Measurements from ENCODE around the gene UQCC3. TPM values are rescaled to one million over a fixed set of nuclear protein-coding genes. Genes with fewer than 3 reads are reported as not detected.
A peak's percentile ranks its signal among the peaks of the same experiment; 100 is the strongest.

Gene UQCC3
- total RNA-seq, 4 donors from 2014 or later, result 6.3 to 7.5 (median 7.1) TPM

GRCh38 chr11:62665599-62666258 is 5.7 kb upstream of the UQCC3 start:
- Histone ChIP-seq H3K36me3 (peaks cover 7 to 32% (median 24%) of the 10 kb centered on the region in 4 donors), H3K27me3 (no peaks in the 10 kb centered on the region), H3K4me1 (peaks cover 37 to 62% (median 50%) of the 10 kb centered on the region in 4 donors), H3K9me3 (no peaks in the 10 kb centered on the region), H3K4me3 (peak overlapping the region; percentile 71 to 83 (median 82)), H3K27ac (replicated peaks in 1 of 4) (peak overlapping the region; percentile 91 to 97 (median 92))
- intact Hi-C loops (cut with DNase I), result no loop called here
- under 1% methylated on average over 28 of the region's 39 CpGs for WGBS
- TF ChIP-seq CTCF (IDR thresholded peaks at IDR 0.05) (no peak), EP300 (IDR thresholded peaks at IDR 0.05) (no peak), POLR2AphosphoS5 (IDR thresholded peaks at IDR 0.05) (no peak), POLR2A (IDR thresholded peaks at IDR 0.05; ENCODE audit: low read depth) (no peak)
- peak; percentile 92 for DNase-seq (ENCODE audit: extremely low spot score)

- no peak for DNase-seq (ENCODE audit: extremely low spot score)
- Histone ChIP-seq H3K4me3 (peak overlapping the region; percentile 71 to 83 (median 82)), H3K27me3 (no peaks in the 10 kb centered on the region), H3K9me3 (no peaks in the 10 kb centered on the region), H3K27ac (replicated peaks in 1 of 4) (peak overlapping the region; percentile 91 to 97 (median 92)), H3K36me3 (peaks cover 7 to 32% (median 24%) of the 10 kb centered on the region in 4 donors), H3K4me1 (peaks cover 40 to 69% (median 55%) of the 10 kb centered on the region in 4 donors)
- WGBS, result 77% methylated on average over 3 of the region's 16 CpGs
- TF ChIP-seq POLR2AphosphoS5 (IDR thresholded peaks at IDR 0.05), result no peak
- TF ChIP-seq CTCF (IDR thresholded peaks at IDR 0.05), result no peak
- no peak for TF ChIP-seq POLR2A (IDR thresholded peaks at IDR 0.05; ENCODE audit: low read depth)
- TF ChIP-seq EP300 (IDR thresholded peaks at IDR 0.05), result no peak
- intact Hi-C loops (cut with DNase I), result no loop called here
Observed at GRCh38 chr11:62666259-62666926, 5.1 kb upstream of the UQCC3 start.

GRCh38 chr11:62667460-62667859 is 4.0 kb upstream of the UQCC3 start:
- H3K4me1 ChIP-seq, result peaks cover 42 to 73% (median 60%) of the 10 kb centered on the region in 4 donors
- no peak for TF ChIP-seq EP300 (IDR thresholded peaks at IDR 0.05)
- TF ChIP-seq CTCF (IDR thresholded peaks at IDR 0.05), result no peak
- no peak for TF ChIP-seq POLR2A (IDR thresholded peaks at IDR 0.05; ENCODE audit: low read depth)
- no peak for TF ChIP-seq POLR2AphosphoS5 (IDR thresholded peaks at IDR 0.05)
- no peaks in the 10 kb centered on the region for H3K9me3 ChIP-seq
- no peak overlapping the region for H3K4me3 ChIP-seq
- 80% methylated on average over 2 of the region's 2 CpGs for WGBS
- peaks cover 5 to 23% (median 17%) of the 10 kb centered on the region in 4 donors for H3K36me3 ChIP-seq
- no peaks in the 10 kb centered on the region for H3K27me3 ChIP-seq
- H3K27ac ChIP-seq (replicated peaks in 1 of 4), result peak overlapping the region in 3 of 4 donors; percentile 91 to 97 (median 92)
- DNase-seq (ENCODE audit: extremely low spot score), result no peak
- intact Hi-C loops (cut with DNase I), result no loop called here

GRCh38 chr11:62669420-62670161 is 1.9 kb upstream of the UQCC3 start:
- intact Hi-C loops (cut with DNase I), result no loop called here
- Histone ChIP-seq H3K36me3 (peaks cover 0 to 28% (median 21%) of the 10 kb centered on the region in 4 donors), H3K4me1 (peaks cover 44 to 70% (median 60%) of the 10 kb centered on the region in 4 donors), H3K4me3 (no peak overlapping the region), H3K27me3 (no peaks in the 10 kb centered on the region), H3K9me3 (no peaks in the 10 kb centered on the region), H3K27ac (replicated peaks in 1 of 4) (no peak overlapping the region)
- TF ChIP-seq EP300 (IDR thresholded peaks at IDR 0.05), result no peak
- TF ChIP-seq POLR2A (IDR thresholded peaks at IDR 0.05; ENCODE audit: low read depth), result no peak
- no peak for TF ChIP-seq POLR2AphosphoS5 (IDR thresholded peaks at IDR 0.05)
- TF ChIP-seq CTCF (IDR thresholded peaks at IDR 0.05), result no peak
- 83% methylated on average over 4 of the region's 4 CpGs for WGBS
- no peak for DNase-seq (ENCODE audit: extremely low spot score)
